ENCODE results near the gene SIDT1.

GRCh38 chr3:113590983-113591382, 58.6 kb downstream of the SIDT1 start:
- no peak for TF ChIP-seq POLR2A (IDR thresholded peaks at IDR 0.05; ENCODE audit: low read length)
- no peak for TF ChIP-seq GATA1 (IDR thresholded peaks at IDR 0.05; ENCODE audit: low read depth, low read length)

All from erythroblast (primary cell).